Peyer's patch (tissue), 4 donors: ENCODE results near the gene AKAP10.

Experiments used
- CTCF ChIP-seq, 6 experiments: fragments of 450-650 bp in 4 of 6; fragments of 200-600 bp in 2 of 6; sonication (generic) in 1 of 6; IDR thresholded peaks; one replicate each; pipeline ENCODE4 v1.5.1; 2017 to 2019; ENCODE audit warnings: antibody characterized with exemption in 6 of 6, mild to moderate bottlenecking in 3 of 6, moderate library complexity in 1 of 6
- POLR2A ChIP-seq, 2 donors: fragments of 450-650 bp; IDR thresholded peaks; one replicate each; pipeline ENCODE4 v1.5.1; 2017; ENCODE audit warnings: antibody characterized with exemption in 2 of 2, mild to moderate bottlenecking in 2 of 2, moderate library complexity in 2 of 2

- TF ChIP-seq CTCF (IDR thresholded peaks at IDR 0.05) (peak; percentile 91 to 99 (median 93)), POLR2A (IDR thresholded peaks at IDR 0.05) (no peak)
Measured at GRCh38 chr17:20009302-20010098, 31.9 kb upstream of the AKAP10 start, which contains the start of gene SPECC1.
